T follicular helper cell (primary cell): ENCODE data around the gene MYPN.

Source experiments
- DNase-seq: peaks from one replicate; pipeline ENCODE4 v3.0.0-alpha.2; 2020; ENCODE audit warnings: low read depth

MYPN gene

GRCh38 chr10:68090586-68090985, 18.7 kb upstream of the MYPN start:
- DNase-seq: no peak

DNA sequence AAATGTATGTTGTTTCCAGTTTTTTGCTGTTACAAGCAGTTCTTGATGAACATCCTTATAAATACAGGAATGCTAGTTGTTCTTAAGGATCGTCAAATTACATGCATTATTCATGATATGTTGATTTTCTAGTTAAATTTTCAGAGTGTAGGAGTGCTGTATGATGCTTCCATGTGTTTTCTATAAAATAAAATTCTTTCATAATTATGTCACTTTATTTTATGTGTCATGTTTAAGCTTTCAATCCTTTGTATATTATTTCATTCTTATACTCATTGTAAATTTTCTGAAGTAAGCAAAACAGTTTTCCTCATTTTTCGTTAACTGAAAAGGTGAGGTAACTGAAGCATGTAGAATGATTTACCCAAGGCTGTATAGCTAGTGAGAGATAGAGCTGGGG, 16.8 kb upstream of the MYPN start:
- no peak for DNase-seq

DNA sequence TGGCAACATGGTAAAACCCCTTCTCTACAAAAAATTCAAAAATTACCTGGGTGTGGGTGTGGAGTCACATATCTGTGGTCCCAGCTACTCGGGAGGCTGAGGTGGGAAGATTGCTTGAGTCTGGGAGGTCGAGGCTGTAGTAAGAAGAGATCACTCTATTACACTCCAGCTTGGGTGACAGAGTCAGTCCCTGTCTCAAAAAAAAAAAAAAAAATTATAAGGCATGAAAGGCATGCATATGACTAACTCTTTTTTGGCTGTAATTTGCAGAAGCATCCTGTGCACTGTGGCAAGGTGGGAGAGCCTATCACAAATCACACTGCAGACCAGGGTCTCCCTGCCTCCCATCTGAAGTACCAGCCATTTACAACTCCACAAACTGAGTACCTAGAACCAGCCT, 14.1 kb upstream of the MYPN start:
- DNase-seq: no peak

GRCh38 chr10:68096913-68097516, 12.3 kb upstream of the MYPN start:
- DNase-seq: no peak

GRCh38 chr10:68099736-68100135, 9.6 kb upstream of the MYPN start:
- no peak for DNase-seq

DNA sequence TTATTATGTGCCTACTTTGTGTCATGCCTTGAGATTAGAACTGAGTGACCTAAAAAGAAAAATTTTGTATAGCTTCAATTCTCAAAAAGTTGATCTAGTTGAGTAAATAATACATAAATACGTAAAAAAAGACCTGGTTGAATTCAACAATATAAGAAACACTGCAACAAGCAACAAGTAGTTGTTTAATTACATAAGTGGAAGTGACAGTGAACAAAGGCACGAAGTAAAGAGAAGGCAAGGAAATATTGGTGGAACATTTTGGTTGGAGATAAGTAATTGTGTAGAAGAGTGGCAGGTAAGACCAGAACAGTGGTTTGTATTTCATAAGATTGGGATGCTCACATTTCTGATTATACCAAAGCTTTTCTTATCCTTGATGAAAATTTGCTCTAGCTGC, 8.2 kb upstream of the MYPN start:
- no peak for DNase-seq

- DNase-seq: no peak
Observed at GRCh38 chr10:68103261-68103878, 5.9 kb upstream of the MYPN start.

DNA sequence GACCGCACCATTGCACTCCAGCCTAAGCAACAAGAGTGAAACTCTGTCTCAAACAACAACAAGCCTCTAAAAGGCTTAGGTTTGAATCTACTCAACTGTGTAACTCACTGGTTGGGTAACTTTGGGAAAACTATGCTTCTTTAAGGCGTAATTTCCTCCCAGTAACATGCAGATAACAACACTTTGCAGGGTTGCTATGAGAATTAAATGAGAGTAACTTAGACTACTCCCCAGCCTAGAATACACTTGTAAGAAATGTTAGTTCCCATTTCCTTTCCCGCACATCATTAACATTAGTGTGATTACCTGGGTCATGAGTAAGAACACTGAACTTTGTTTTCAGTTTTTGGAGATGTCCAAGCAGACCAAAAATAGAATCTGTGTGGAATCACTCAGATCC, 5.4 kb upstream of the MYPN start:
- no peak for DNase-seq

DNA sequence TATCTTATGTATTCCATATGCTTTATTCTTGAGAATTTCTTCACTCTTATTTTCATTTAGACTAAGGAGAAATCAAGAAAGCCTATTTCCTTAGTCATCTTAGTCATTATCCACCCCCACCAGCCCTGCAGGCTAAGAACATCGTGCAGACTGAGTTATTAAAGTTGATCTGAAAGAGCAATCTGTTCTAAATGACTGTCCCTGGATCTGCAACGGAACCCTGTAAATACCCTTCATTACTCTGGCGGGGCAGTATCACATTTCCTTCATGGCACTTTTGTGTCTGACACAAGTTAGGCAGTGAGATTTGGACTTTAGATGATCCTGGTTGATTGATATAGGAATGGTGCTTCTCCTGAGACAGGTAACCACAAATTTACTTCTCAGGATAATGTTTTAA, 3.5 kb upstream of the MYPN start:
- DNase-seq: no peak

GRCh38 chr10:68106656-68107055, 2.6 kb upstream of the MYPN start:
- DNase-seq: no peak

GRCh38 chr10:68107651-68108050, 1.6 kb upstream of the MYPN start:
- DNase-seq: no peak

GRCh38 chr10:68108051-68108450, 1.2 kb upstream of the MYPN start:
- DNase-seq: no peak

DNA sequence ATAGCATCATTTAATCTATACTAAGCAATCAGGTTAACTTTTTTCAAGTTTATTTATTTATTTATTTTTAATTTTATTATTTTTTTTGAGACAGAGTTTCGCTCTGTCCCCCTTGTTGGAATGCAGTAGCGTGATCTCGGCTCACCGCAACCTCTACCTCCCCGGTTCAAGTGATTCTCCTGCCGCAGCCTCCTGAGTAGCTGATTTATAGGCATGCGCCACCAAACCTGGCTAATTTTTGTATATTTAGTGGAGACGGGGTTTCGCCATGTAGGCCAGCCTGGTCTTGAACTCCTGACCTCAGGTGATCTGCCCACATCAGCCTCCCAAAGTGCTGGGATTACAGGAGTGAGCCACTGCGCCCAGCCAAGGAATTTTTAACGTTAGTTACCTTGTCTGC, 635 bp upstream of the MYPN start:
- DNase-seq: no peak

GRCh38 chr10:68110027-68110426, 739 bp downstream of the MYPN start:
- no peak for DNase-seq

DNA sequence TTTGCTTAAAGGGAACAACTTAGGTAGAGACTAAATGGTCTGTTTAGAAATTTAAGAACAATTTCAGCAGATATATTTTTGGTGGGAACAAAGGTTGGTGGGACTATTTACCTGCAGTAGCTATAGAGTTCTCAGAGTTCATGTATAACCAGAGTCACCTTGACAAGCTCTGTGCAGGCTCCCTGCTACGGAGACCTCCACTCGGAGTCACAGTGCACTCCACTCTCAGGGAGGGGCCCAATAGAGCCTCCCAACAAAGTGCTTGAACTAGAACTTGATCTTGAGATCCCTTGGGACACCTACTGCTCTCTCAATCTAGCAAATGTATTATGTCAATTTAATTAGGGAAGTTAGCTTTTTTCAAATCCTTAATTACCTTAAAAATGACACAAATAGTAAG, 2.3 kb downstream of the MYPN start:
- no peak for DNase-seq

- DNase-seq: no peak
Observed at GRCh38 chr10:68112837-68113236, 3.5 kb downstream of the MYPN start.

- DNase-seq: no peak
Observed at GRCh38 chr10:68118657-68119056, 9.4 kb downstream of the MYPN start.

DNA sequence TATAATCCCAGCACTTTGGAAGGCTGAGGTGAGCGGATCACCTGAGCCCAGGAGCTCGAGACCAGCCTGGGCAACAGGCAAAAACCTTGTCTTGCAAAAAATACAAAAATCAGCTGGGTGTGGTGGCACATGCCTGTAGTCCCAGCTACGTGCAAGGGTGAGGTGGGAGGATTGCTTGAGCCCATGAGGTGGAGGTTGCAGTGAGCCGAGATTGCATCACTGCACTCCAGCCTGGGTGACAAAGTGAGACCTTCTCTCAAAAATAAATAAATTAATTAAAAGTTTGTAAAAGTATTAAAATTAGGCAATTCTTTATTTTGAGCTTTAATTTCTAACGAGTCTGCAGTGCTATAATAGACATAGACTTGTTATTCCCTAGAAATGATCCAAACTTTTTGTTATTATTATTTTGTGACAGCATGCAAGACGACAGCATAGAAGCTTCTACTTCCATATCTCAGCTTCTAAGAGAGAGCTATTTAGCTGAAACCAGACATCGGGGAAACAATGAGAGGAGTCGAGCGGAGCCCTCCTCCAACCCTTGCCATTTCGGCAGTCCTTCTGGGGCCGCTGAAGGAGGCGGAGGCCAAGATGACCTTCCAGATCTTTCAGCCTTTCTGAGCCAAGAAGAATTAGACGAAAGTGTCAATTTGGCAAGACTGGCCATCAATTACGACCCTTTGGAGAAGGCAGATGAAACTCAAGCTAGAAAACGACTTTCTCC, 11.9 kb downstream of the MYPN start:
- DNase-seq: no peak

GRCh38 chr10:68121852-68122251, 12.6 kb downstream of the MYPN start:
- DNase-seq: no peak

DNA sequence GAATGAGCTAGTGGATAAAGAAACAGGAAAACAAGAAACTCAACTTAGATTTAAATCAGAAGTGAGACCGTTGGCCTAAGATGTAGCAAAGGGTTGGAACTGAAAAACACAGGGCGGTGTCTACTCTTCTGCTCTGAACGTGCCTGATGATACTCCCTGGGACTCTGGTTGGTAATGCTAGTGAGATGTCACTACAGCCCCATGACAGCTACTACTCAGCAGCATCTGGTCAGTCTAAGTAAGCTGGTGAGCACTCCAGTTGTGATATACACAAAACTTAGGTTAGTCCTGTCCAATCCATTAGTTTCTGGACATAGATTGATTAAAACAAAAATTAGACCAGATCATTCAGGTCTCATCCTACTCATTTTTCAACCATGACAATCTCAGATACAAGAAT, 15.4 kb downstream of the MYPN start:
- no peak for DNase-seq

DNA sequence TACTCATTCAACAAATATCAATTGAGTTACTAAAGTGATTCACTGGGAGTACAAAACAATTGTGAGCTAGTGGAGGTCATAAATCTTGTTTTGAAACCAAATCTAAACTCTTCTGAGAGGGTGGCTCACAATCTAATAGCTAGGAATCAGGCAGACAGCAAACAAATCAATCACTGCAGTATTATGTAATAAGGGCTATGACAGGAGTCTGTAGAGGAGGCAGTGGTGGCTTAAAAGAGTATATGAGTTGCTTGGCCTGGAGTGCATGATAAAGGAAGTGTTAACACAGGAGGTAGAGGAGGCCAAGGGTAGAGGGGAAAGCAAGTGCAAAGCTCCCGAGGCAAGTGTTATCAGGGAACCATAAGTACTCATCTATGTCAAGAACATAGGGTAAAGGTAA, 16.5 kb downstream of the MYPN start:
- DNase-seq: no peak

DNA sequence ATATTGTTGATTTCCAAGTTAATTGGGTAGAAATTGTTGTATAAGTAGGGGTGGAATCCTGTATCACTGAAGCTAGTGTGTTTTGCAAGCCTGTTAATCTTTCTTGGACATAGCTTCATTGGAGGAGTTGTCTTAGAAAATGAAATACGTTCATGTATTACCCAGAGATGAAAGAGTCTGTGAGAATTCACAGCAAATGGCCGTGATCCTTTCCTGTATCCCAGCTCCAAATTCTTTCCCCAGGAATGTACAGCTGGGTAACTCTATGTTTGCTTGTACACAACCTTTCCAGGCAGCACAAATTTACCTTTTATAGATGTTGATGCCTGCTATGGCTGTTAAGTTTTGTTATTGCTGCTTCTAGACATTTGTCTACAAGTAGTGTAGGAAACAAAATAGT, 18.7 kb downstream of the MYPN start:
- DNase-seq: no peak

GRCh38 chr10:68132391-68132790, 23.1 kb downstream of the MYPN start:
- DNase-seq: no peak

DNA sequence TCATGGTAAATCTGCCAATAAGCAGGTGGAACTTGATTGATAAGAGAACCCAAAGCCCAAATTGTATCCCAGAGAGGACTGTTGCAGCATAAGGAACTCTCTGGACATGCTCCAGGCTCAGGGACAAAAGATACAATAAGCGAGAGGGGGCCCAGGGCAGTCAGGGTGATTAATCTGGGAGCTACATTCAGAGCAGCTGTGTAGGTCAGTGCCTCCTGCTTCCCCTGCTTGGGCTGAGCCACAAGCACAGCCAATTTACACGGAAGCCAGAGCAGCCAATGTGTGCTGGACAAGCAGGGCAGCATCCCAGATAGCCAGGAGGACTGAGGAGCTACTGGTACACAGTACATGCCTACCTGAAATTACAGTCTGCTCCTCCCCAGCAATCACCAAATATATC, 24.2 kb downstream of the MYPN start:
- no peak for DNase-seq
